Measurements from ENCODE around the gene CXXC4. TPM values are rescaled to one million over a fixed set of nuclear protein-coding genes. Genes with fewer than 3 reads are reported as not detected.

Gene CXXC4
- total RNA-seq, 1 donor from 2014 or later: not detected

- no peak overlapping the region for H3K4me3 Mint-ChIP-seq
- H3K9me3 Mint-ChIP-seq: no peaks in the 10 kb centered on the region
- no peaks in the 10 kb centered on the region for H3K36me3 Mint-ChIP-seq (ENCODE audit: low read depth)
- DNase-seq (ENCODE audit: low spot score): no peak
- H3K27ac Mint-ChIP-seq: no peak overlapping the region
- intact Hi-C loops (cut with micrococcal nuclease): no loop called here
- no peaks in the 10 kb centered on the region for H3K27me3 Mint-ChIP-seq (ENCODE audit: insufficient read depth)
- H3K4me1 Mint-ChIP-seq (ENCODE audit: low read depth): no peaks in the 10 kb centered on the region
Measured at GRCh38 chr4:104470770-104471169, 23.9 kb downstream of the CXXC4 start.

DNA sequence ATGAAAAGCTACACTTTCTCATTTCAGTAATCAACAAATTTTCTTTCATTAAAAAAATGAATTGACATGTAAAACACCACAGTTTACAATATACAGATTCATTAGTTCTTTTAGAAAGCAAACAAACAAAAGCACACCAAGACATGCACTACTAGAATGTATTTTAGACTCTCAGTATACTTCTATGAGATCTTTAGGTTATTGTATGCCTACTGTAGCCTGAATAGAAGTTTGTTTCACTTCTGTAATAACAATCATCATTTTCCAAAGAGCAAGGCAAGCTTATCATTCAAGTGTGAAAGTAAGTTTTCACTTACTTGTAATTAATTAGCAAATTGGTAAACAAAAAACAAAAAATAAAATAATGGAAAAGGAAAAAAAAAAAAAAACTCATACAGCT lies 24.9 kb downstream of the CXXC4 start:
- intact Hi-C loops (cut with micrococcal nuclease): no loop called here
- H3K4me1 Mint-ChIP-seq (ENCODE audit: low read depth): no peaks in the 10 kb centered on the region

GRCh38 chr4:104465619-104466018 lies 29.1 kb downstream of the CXXC4 start:
- Mint-ChIP-seq H3K4me1 (ENCODE audit: low read depth) (no peaks in the 10 kb centered on the region), H3K4me3 (no peak overlapping the region), H3K27me3 (ENCODE audit: insufficient read depth) (no peaks in the 10 kb centered on the region), H3K36me3 (ENCODE audit: low read depth) (no peaks in the 10 kb centered on the region), H3K9me3 (no peaks in the 10 kb centered on the region), H3K27ac (no peak overlapping the region)
- intact Hi-C loops (cut with micrococcal nuclease): no loop called here
- DNase-seq (ENCODE audit: low spot score): no peak

More for the DNA sequence above, 24.9 kb downstream of the CXXC4 start:
- Mint-ChIP-seq H3K27ac (no peak overlapping the region), H3K36me3 (ENCODE audit: low read depth) (no peaks in the 10 kb centered on the region), H3K9me3 (no peaks in the 10 kb centered on the region), H3K27me3 (ENCODE audit: insufficient read depth) (no peaks in the 10 kb centered on the region), H3K4me3 (no peak overlapping the region)
- DNase-seq (ENCODE audit: low spot score): no peak

- Mint-ChIP-seq H3K4me3 (no peak overlapping the region), H3K4me1 (ENCODE audit: low read depth) (no peaks in the 10 kb centered on the region), H3K36me3 (ENCODE audit: low read depth) (no peaks in the 10 kb centered on the region), H3K27ac (no peak overlapping the region), H3K9me3 (no peaks in the 10 kb centered on the region), H3K27me3 (ENCODE audit: insufficient read depth) (no peaks in the 10 kb centered on the region)
- intact Hi-C loops (cut with micrococcal nuclease): no loop called here
- no peak for DNase-seq (ENCODE audit: low spot score)
Measured at GRCh38 chr4:104465201-104465600, 29.5 kb downstream of the CXXC4 start.

GRCh38 chr4:104462641-104463040 lies 32.1 kb downstream of the CXXC4 start:
- no peak overlapping the region for H3K27ac Mint-ChIP-seq
- H3K4me3 Mint-ChIP-seq: no peak overlapping the region

GRCh38 chr4:104457308-104457981 lies 37.2 kb downstream of the CXXC4 start:
- Mint-ChIP-seq H3K27ac (no peak overlapping the region), H3K36me3 (ENCODE audit: low read depth) (no peaks in the 10 kb centered on the region), H3K4me1 (ENCODE audit: low read depth) (no peaks in the 10 kb centered on the region), H3K9me3 (no peaks in the 10 kb centered on the region), H3K4me3 (no peak overlapping the region), H3K27me3 (ENCODE audit: insufficient read depth) (no peaks in the 10 kb centered on the region)
- no peak for DNase-seq (ENCODE audit: low spot score)
- intact Hi-C loops (cut with micrococcal nuclease): no loop called here

More at GRCh38 chr4:104462641-104463040, 32.1 kb downstream of the CXXC4 start:
- H3K4me1 Mint-ChIP-seq (ENCODE audit: low read depth): no peaks in the 10 kb centered on the region
- intact Hi-C loops (cut with micrococcal nuclease): no loop called here
- H3K27me3 Mint-ChIP-seq (ENCODE audit: insufficient read depth): no peaks in the 10 kb centered on the region
- DNase-seq (ENCODE audit: low spot score): no peak
- H3K9me3 Mint-ChIP-seq: no peaks in the 10 kb centered on the region
- H3K36me3 Mint-ChIP-seq (ENCODE audit: low read depth): no peaks in the 10 kb centered on the region

- H3K4me3 Mint-ChIP-seq: no peak overlapping the region
- intact Hi-C loops (cut with micrococcal nuclease): no loop called here
- no peak overlapping the region for H3K27ac Mint-ChIP-seq
- H3K9me3 Mint-ChIP-seq: no peaks in the 10 kb centered on the region
- H3K27me3 Mint-ChIP-seq (ENCODE audit: insufficient read depth): no peaks in the 10 kb centered on the region
- H3K36me3 Mint-ChIP-seq (ENCODE audit: low read depth): no peaks in the 10 kb centered on the region
- no peak for DNase-seq (ENCODE audit: low spot score)
- H3K4me1 Mint-ChIP-seq (ENCODE audit: low read depth): no peaks in the 10 kb centered on the region
Measured at GRCh38 chr4:104451573-104451972, 43.1 kb downstream of the CXXC4 start.

DNA sequence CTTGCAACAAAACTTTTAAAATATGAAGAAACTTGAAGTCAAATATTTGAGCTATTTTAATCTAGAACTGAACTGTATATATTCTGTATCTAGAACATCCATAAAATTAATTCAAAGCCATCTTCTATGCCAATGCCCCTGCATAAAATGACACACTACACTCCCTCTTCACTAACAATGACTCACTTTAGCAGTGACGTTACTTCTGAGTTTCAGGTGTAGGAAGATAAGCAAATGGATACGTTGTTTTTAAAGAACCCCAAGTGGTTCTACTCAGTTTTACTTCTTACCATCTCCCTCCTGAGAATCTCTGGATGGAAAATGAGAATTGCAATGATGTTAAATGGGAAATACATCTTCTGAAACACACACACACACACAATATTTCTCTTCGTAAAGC lies 45.2 kb downstream of the CXXC4 start:
- intact Hi-C loops (cut with micrococcal nuclease): no loop called here
- Mint-ChIP-seq H3K27ac (no peak overlapping the region), H3K9me3 (no peaks in the 10 kb centered on the region), H3K36me3 (ENCODE audit: low read depth) (no peaks in the 10 kb centered on the region), H3K4me1 (ENCODE audit: low read depth) (no peaks in the 10 kb centered on the region), H3K4me3 (no peak overlapping the region), H3K27me3 (ENCODE audit: insufficient read depth) (no peaks in the 10 kb centered on the region)
- DNase-seq (ENCODE audit: low spot score): no peak

DNA sequence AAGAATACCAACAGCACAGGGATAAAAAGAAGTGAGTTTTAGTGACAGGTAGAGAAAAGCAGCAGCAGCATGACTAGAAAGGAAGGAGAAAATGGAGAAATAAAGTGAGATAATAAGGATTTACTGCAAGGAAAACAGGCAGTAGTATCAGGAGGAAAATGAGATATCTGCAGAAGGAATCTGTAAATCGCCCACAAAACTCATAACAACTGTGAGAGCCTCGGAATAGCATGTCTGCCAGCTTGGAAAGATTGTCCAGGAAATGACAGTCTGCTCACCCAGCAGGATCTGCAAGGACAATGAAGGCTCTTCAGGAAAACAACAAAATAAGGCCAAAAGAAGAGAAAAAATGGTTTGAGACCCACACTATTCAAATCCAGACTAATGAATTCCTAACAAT lies 47.4 kb downstream of the CXXC4 start:
- H3K27me3 Mint-ChIP-seq (ENCODE audit: insufficient read depth): no peaks in the 10 kb centered on the region
- no peaks in the 10 kb centered on the region for H3K36me3 Mint-ChIP-seq (ENCODE audit: low read depth)
- intact Hi-C loops (cut with micrococcal nuclease): no loop called here
- DNase-seq (ENCODE audit: low spot score): no peak
- H3K4me3 Mint-ChIP-seq: no peak overlapping the region
- no peaks in the 10 kb centered on the region for H3K9me3 Mint-ChIP-seq
- H3K4me1 Mint-ChIP-seq (ENCODE audit: low read depth): no peaks in the 10 kb centered on the region
- no peak overlapping the region for H3K27ac Mint-ChIP-seq

DNA sequence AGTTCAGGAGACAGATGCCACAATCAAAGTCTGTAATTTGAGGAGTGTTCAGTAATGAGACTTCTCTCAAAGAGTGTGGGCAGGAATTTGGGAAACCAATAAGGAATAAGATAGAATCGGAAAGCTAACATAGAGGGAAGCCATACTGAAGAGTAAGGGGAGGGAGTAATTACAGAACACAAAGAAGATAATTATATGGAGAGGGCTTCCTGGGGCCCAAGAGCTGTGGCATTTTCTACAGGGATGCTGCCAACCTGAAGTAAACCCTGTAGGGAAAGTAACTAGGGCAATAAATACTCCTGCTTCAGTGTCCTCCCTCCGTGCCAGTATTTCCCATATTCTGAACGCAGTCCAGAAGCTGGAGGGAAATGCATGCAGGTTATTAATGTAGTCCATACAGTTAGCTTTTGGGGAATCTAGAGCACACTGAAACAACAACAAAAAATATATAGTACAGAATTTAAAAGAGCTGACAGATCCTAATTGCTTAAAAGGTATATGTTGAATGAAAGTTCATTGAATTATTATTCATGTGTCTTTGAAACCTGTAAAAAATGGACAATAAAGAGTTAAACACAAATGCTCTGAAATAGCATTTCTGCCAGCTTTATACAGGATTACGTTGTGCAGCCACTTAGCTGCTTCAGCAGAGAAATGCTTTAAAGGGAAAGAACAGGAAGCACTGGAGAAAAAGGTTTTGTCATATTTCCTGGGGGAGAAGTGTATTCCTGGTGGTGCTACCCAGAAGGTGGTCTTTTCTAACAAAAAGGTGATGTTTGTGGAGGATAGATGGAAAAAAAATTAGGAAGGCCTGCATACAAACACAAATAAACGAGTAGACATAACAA lies 48.0 kb downstream of the CXXC4 start:
- Mint-ChIP-seq H3K27me3 (ENCODE audit: insufficient read depth) (no peaks in the 10 kb centered on the region), H3K9me3 (no peaks in the 10 kb centered on the region), H3K4me1 (ENCODE audit: low read depth) (no peaks in the 10 kb centered on the region), H3K36me3 (ENCODE audit: low read depth) (no peaks in the 10 kb centered on the region), H3K27ac (no peak overlapping the region), H3K4me3 (no peak overlapping the region)
- intact Hi-C loops (cut with micrococcal nuclease): no loop called here
- DNase-seq (ENCODE audit: low spot score): no peak

DNA sequence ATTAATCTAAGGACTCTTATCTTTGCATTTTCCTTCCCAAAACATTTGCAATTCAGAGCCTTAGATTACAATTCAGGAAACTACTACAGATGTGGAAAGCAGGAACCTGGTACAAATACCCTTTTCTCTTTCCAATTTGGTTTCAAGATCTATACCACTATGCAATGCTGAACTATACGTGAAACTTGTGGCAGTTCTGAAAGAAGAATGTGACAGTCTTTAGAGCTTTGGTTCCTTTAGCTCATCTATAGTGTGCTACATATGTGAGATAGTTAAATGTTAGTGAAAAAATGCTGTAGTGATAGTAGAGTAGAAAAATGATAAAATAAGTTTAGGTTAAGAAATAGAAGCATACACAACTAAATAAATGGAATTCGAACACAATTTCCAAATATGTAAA lies 50.0 kb downstream of the CXXC4 start:
- Mint-ChIP-seq H3K9me3 (no peaks in the 10 kb centered on the region), H3K4me3 (no peak overlapping the region), H3K27me3 (ENCODE audit: insufficient read depth) (no peaks in the 10 kb centered on the region), H3K4me1 (ENCODE audit: low read depth) (no peaks in the 10 kb centered on the region), H3K36me3 (ENCODE audit: low read depth) (no peaks in the 10 kb centered on the region), H3K27ac (no peak overlapping the region)
- intact Hi-C loops (cut with micrococcal nuclease): no loop called here
- DNase-seq (ENCODE audit: low spot score): no peak

DNA sequence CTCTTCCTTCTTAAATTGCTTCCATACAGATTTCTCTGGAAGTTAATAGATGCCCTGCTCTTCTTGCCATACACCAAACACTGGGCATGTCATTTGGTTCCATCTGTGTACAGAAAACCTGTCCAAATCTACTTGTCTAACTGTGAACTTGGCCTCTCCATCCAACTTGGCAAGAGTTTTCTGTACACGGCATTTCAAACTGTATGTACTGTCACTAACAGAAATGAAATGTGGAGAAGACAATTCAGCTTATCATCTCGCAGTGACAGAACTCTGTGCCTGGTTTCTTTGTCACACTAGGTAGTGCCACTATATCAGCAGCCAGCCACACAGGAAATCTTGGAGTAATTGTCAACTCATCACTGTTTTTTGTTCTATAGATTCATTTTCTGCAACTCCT lies 58.2 kb downstream of the CXXC4 start:
- no peaks in the 10 kb centered on the region for H3K9me3 Mint-ChIP-seq
- H3K4me1 Mint-ChIP-seq (ENCODE audit: low read depth): no peaks in the 10 kb centered on the region
- no peaks in the 10 kb centered on the region for H3K36me3 Mint-ChIP-seq (ENCODE audit: low read depth)
- H3K4me3 Mint-ChIP-seq: no peak overlapping the region
- no peak for DNase-seq (ENCODE audit: low spot score)
- no peaks in the 10 kb centered on the region for H3K27me3 Mint-ChIP-seq (ENCODE audit: insufficient read depth)
- intact Hi-C loops (cut with micrococcal nuclease): no loop called here
- H3K27ac Mint-ChIP-seq: no peak overlapping the region

- Mint-ChIP-seq H3K36me3 (ENCODE audit: low read depth) (no peaks in the 10 kb centered on the region), H3K27ac (no peak overlapping the region), H3K9me3 (peaks cover 3% of the 10 kb centered on the region), H3K4me1 (ENCODE audit: low read depth) (no peaks in the 10 kb centered on the region), H3K4me3 (no peak overlapping the region), H3K27me3 (ENCODE audit: insufficient read depth) (no peaks in the 10 kb centered on the region)
- intact Hi-C loops (cut with micrococcal nuclease): no loop called here
- DNase-seq (ENCODE audit: low spot score): no peak
Measured at GRCh38 chr4:104429150-104429741, 65.4 kb downstream of the CXXC4 start.
